HG02852 (cell line): ENCODE measurements around the gene SPECC1L.

Source experiments
- ATAC-seq: cut with Tn5 transposase; IDR thresholded peaks from one replicate; pipeline ENCODE4 v1.9.1; 2021; ENCODE audit warnings: mild to moderate bottlenecking, moderate library complexity; ENCODE audit not compliant: unreplicated experiment

SPECC1L gene

GRCh38 chr22:24463071-24463760, 192.6 kb downstream of the SPECC1L start:
- no peak for ATAC-seq

GRCh38 chr22:24465566-24465965, 194.9 kb downstream of the SPECC1L start:
- ATAC-seq, result no peak

DNA sequence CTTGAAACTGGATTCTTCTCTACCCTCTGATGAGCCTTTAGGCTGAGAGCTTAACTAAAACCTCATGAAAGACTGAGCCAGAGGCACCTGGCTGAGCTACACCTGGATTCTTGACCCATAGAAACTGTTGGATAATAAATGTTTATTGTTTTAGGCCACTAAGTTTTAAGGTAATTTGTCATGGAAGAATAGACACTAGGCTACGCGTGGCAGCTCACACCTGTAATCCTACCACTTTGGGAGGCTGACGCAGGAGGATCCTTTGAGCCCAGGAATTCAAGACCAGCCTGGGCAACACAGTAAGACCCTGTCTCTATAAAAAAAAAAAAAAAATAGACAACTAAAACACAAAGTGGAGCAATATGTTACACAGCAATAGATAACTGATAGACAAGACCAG, 195.3 kb downstream of the SPECC1L start:
- ATAC-seq, result no peak

GRCh38 chr22:24466716-24467328, 196.2 kb downstream of the SPECC1L start:
- no peak for ATAC-seq

GRCh38 chr22:24467340-24467739, 196.7 kb downstream of the SPECC1L start:
- no peak for ATAC-seq
